Breast epithelium (tissue), 4 donors: ENCODE results near the gene LYST. TPM values are rescaled to one million over a fixed set of nuclear protein-coding genes. Genes with fewer than 3 reads are reported as not detected.
A peak's percentile ranks its signal among the peaks of the same experiment; 100 is the strongest.
"Not testable (repeated sequence)": the region's sequence is repeated elsewhere in the genome, so short reads cannot be mapped to it uniquely, and the experiment has no call there.

Experiments used
- DNase-seq, 2 donors: peaks; one replicate each; pipeline ENCODE4 v3.0.0-alpha.2; 2019; ENCODE audit warnings: low spot score in 2 of 2
- H3K27ac ChIP-seq, 2 donors: fragments of 200-600 bp; sonication (generic) in 1 of 2; one replicate each; pipeline ENCODE4 v1.5.1; 2016 to 2019; ENCODE audit warnings: mild to moderate bottlenecking in 1 of 2
- H3K27me3 ChIP-seq, 2 donors: fragments of 200-600 bp; sonication (generic) in 1 of 2; one replicate each; pipeline versions ENCODE4 v1.5.1 to v1.6.0; 2017 to 2019; ENCODE audit warnings: control low read depth in 1 of 2, mild to moderate bottlenecking in 1 of 2
- H3K36me3 ChIP-seq: fragments of 200-600 bp; one replicate; pipeline ENCODE4 v1.5.1; 2019
- H3K4me1 ChIP-seq, 2 donors: fragments of 200-600 bp; sonication (generic); one replicate each; pipeline ENCODE4 v1.5.1; 2016 to 2019; ENCODE audit warnings: control low read depth in 1 of 2
- H3K4me3 ChIP-seq, 3 donors: fragments of 200-600 bp; sonication (generic); 1 replicate in 2 of 3; 2 replicates in 1 of 3; pipeline ENCODE4 v1.5.1; 2016 to 2019; ENCODE audit warnings: mild to moderate bottlenecking in 3 of 3, moderate library complexity in 2 of 3
- H3K9me3 ChIP-seq, 2 donors: fragments of 200-600 bp; sonication (generic) in 1 of 2; one replicate each; pipeline ENCODE4 v1.5.1; 2016 to 2019; ENCODE audit warnings: control low read depth in 1 of 2
- CTCF ChIP-seq, 3 donors: fragments of 450-650 bp; IDR thresholded peaks; one replicate each; pipeline ENCODE4 v1.5.1; 2016 to 2017; ENCODE audit warnings: antibody characterized with exemption in 3 of 3, mild to moderate bottlenecking in 3 of 3, moderate library complexity in 3 of 3
- POLR2A ChIP-seq: fragments of 450-650 bp; IDR thresholded peaks from one replicate; pipeline ENCODE4 v1.6.1; 2016; ENCODE audit warnings: antibody characterized with exemption, mild to moderate bottlenecking, moderate library complexity
- POLR2AphosphoS5 ChIP-seq, 3 donors: sonication (generic); formaldehyde crosslinking; IDR thresholded peaks; one replicate each; pipeline ENCODE4 v1.6.1; 2017; ENCODE audit warnings: antibody characterized with exemption in 3 of 3
- intact Hi-C: fragments of 100-400 bp; cut with DNase I; formaldehyde crosslinking; loops from one replicate; pipeline ENCODE4 v1.15.1; 2023; ENCODE audit warnings: low total_unique reads
- total RNA-seq, 3 donors: library from RNA; depleted of rRNA; stranded (reverse); fragments of >200 nt; gene quantifications; one replicate each; pipeline ENCODE4 v1.1.0, GENCODE V29; 2016

Gene LYST
- total RNA-seq, 3 donors from 2014 or later: 63.3 to 78.3 (median 66.1) TPM

DNA sequence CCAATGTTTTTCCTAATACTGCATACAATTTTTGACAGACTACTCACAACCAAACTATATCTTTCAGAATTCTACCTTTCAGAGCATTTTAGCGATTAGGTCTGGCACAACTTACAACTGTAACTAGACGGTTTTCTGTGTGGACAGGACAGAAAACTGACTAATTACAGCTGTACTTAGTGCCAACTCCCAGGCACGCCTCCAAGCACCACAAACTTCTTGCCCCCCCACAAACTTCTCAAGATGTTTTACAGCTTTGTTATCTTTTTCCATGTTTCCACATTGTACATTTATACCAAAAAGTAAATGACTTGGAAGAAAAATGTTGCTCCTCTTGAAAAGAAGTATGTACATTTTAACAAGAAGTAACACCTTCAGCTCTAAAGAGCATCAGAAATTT, 13.8 kb downstream of the LYST start:
- Histone ChIP-seq H3K27me3 (no peaks in the 10 kb centered on the region), H3K36me3 (no peaks in the 10 kb centered on the region), H3K4me1 (no peaks in the 10 kb centered on the region), H3K9me3 (no peaks in the 10 kb centered on the region), H3K4me3 (no peak overlapping the region), H3K27ac (no peak overlapping the region)
- no peak for TF ChIP-seq POLR2AphosphoS5 (IDR thresholded peaks at IDR 0.05)
- no peak for TF ChIP-seq POLR2A
- no peak for TF ChIP-seq CTCF (IDR thresholded peaks at IDR 0.05)
- DNase-seq: no peak
- intact Hi-C loops: no loop called here

- no peak for DNase-seq
- peaks cover 0 to 5% of the 10 kb centered on the region in 2 donors for H3K9me3 ChIP-seq
- intact Hi-C loops: no loop called here
Observed at GRCh38 chr1:235851939-235852338, 14.8 kb downstream of the LYST start.

GRCh38 chr1:235848251-235848650, 18.5 kb downstream of the LYST start:
- H3K4me3 ChIP-seq, H3K36me3 ChIP-seq, intact Hi-C loops, DNase-seq, H3K9me3 ChIP-seq, H3K27ac ChIP-seq, H3K27me3 ChIP-seq, H3K4me1 ChIP-seq: not testable (repeated sequence)

More at GRCh38 chr1:235851939-235852338, 14.8 kb downstream of the LYST start:
- Histone ChIP-seq H3K36me3 (no peaks in the 10 kb centered on the region), H3K4me3 (no peak overlapping the region), H3K4me1 (no peaks in the 10 kb centered on the region), H3K27ac (no peak overlapping the region), H3K27me3 (no peaks in the 10 kb centered on the region)
- TF ChIP-seq POLR2A (no peak), POLR2AphosphoS5 (IDR thresholded peaks at IDR 0.05) (no peak), CTCF (IDR thresholded peaks at IDR 0.05) (no peak)

DNA sequence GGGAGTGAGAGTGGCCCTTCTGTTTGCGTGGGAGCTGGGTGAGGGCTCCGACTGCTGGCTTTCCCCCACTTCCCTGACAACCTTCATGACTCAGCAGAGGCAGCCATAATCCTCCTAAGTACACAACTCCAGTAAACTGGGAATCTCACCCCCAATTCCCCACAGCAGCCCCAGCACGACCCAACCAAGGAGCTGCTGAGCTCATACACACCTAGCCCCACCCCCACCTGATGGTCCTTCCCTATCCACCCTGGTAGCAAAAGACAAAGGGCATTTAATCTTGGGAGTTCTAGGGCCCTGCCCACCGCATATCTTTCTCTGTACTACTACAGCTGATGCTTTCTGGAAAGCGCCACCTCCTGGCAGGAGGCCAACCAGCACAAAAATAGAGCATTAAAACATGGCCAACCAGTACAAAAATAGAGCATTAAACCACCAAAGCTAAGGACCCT, 21.0 kb downstream of the LYST start:
- H3K36me3 ChIP-seq, DNase-seq, H3K9me3 ChIP-seq, H3K4me3 ChIP-seq, H3K27ac ChIP-seq, H3K4me1 ChIP-seq, intact Hi-C loops, H3K27me3 ChIP-seq: not testable (repeated sequence)

DNA sequence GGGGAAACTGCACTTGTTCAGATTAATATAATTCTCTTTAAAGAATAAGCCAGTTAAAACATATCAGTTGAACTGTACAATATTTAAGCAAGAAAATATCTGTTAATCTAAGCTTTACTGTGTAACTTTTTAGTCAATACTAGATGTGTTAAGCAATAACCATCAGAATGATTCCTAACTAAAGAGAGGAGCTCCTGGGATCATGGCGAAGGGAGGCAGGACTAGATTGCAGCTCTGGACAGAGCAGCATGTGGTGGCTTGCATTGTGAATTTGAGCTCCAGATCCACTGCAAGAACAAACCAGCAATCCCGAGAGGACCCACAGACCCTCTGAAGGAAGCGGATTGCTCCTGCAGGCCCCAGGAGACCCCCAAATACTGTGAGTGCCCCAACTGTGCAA, 21.9 kb downstream of the LYST start:
- no peaks in the 10 kb centered on the region for H3K27me3 ChIP-seq
- TF ChIP-seq CTCF (IDR thresholded peaks at IDR 0.05) (no peak), POLR2AphosphoS5 (IDR thresholded peaks at IDR 0.05) (no peak), POLR2A (no peak)
- intact Hi-C loops: no loop called here

GRCh38 chr1:235843461-235843961, 23.2 kb downstream of the LYST start:
- Histone ChIP-seq H3K27me3 (no peaks in the 10 kb centered on the region), H3K4me3 (no peak overlapping the region), H3K9me3 (peaks cover 0 to 6% of the 10 kb centered on the region in 2 donors), H3K4me1 (no peaks in the 10 kb centered on the region), H3K27ac (no peak overlapping the region), H3K36me3 (no peaks in the 10 kb centered on the region)
- DNase-seq: no peak
- no peak for TF ChIP-seq POLR2AphosphoS5 (IDR thresholded peaks at IDR 0.05)
- peak in 2 of 3 donors; percentile 13 to 49 for TF ChIP-seq CTCF (IDR thresholded peaks at IDR 0.05)
- intact Hi-C loops: no loop called here

More for the DNA sequence above, 21.9 kb downstream of the LYST start:
- Histone ChIP-seq H3K27ac (no peak overlapping the region), H3K36me3 (no peaks in the 10 kb centered on the region), H3K9me3 (peaks cover 0 to 6% of the 10 kb centered on the region in 2 donors), H3K4me3 (no peak overlapping the region), H3K4me1 (no peaks in the 10 kb centered on the region)
- DNase-seq: no peak
